GM19193 (cell line): ENCODE measurements around the gene IFNB1.

Experiments used
- POLR2A ChIP-seq: IDR thresholded peaks from 4 replicates; pipeline ENCODE4 v1.6.1; 2011; ENCODE audit not compliant: insufficient read depth, insufficient read length; ENCODE audit errors: extremely low read depth

IFNB1 gene

DNA sequence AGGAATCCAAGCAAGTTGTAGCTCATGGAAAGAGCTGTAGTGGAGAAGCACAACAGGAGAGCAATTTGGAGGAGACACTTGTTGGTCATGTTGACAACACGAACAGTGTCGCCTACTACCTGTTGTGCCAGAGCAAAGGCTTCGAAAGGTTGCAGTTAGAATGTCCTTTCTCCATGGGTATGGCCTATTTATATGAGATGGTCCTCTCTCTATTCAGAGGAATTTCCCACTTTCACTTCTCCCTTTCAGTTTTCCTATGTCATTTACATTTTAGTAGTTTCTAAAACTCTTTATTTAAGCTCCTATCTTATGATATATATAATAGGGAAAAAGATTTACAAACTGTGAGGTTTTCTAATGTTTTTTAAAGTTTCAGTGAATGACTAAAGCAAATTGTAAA lies at the start of gene IFNB1:
TSS of gene IFNB1 (minus strand) at position 162 of the 400 bp plus-strand sequence. CDS start at position 89, 73 bp downstream.
- TF ChIP-seq POLR2A: no peak

DNA sequence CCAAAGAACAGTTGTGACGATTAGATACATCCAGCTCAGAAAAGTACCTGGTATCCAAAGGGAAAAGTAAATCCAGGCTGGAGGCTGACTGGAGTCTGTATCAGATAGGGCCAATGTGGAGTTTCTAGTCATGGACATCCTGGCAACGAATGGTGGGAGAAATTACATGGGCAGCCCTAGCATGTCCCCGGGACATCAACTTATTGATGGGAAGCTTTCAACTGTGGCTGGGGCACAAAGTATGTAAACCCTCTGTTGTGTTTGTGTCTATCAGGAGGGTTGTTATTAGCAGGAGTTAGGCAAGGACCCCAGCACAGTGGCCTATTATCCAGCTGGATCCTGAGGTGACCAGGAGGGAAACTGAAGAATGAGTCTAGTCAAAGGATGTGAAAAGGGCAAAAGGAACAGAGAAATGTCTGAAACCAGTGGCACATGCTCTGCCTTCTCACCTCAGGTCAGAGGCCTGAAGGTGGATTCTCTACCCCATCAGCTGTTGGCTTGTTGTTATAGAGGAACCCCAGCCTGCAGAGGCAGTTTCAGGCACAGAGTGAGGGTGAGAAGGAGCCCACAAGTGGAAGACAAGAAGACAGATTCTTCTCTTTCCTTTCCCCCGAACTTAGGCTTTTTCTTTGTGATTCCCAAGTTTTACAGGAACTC lies 44.0 kb upstream of the IFNB1 start:
- TF ChIP-seq POLR2A: no peak

DNA sequence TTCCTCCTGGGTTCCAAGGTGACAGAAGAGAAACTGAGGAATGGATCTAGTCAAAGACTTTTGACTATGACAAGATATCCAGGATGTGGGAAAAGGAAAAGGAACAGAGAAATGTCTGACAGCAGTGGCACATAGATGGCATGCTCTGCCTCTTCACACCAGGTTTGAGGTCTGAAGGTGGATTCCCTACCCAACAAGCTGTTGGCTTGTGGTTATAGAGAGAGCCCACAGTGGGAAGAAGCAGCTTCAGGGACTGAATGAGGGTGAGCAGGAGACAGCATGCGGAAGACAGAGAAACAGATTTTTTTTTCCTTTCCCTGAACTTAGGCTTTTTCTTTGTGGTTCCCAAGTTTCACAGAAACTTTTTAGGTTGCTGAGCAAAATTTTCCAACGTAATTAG lies 43.3 kb upstream of the IFNB1 start:
- TF ChIP-seq POLR2A: no peak

- TF ChIP-seq POLR2A: no peak
Observed at GRCh38 chr9:21119093-21119770, 41.5 kb upstream of the IFNB1 start.

DNA sequence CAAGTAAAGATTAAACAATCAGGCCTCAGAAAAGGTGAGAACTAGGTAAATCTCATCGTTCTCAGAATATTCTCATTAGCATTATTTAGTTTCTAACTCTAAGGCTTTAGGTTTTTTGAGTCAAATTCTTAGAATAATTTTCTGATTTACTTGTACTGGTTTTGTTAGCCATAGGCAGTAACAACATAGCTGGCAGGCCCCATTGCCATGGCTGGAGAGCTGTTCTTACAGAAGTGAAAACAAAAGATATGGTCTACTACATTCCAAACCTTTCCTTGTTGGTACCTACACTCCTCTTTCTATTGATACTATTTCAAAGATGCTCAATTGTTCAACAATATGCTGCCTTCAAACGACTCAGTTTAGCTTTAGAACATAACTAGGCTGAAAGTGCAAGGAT lies 36.6 kb upstream of the IFNB1 start:
- no peak for TF ChIP-seq POLR2A

DNA sequence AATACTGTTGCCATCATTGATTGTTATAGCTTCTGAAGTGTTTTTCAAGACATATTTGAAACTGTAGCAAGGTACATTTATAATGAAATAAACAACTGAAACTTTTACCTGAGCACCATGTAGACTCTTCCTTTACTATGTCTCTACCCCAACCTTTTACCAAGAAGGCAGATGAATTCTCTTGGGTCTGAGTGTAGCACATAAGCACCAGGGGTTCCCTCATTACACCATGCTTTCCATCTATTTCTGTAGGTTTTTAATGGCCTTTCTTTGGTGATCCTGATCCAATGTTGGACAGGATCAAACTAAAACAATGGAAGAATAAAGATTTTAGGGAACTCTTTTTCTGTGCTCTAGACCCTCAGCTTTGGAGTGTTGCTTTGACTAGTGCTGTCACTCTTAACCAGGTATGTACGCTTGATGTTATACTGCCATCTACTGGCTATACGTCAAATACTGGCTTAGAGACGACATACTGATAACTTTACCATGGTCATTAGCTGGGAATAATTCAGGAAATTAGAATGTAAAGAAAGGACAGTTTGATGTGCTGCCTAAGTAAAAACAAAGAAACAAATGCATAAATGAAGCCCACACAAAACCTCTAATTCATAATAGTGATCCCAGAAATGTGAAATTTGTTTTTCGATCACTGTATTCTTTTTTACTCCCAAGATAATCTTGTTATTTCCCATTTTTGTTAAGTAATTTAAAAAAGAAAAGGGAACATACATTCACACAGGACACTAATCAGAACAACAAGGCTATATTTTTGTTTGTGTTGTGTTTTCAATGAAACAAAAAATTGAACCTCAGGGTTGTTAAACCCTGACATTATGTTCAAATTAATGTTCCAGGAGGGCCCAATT lies 33.2 kb upstream of the IFNB1 start:
- no peak for TF ChIP-seq POLR2A

DNA sequence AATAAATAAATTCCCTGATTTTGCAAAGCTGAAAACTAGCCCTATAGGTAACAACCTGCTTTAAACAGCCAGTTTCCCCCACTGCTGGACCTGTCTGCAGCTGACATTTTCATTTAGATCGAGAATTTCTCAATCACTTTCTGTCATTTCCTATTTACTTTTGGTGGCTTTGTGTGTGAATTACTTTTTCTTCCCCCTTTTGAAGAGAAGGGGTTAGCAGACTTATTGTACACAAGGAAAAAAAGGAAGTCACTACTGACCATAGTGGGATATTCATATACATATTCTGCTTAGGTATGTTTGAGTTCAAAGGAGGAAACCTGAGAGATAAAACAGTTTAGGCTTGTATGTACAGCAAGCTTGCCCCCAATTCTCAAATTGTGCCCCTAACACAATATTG lies 27.0 kb upstream of the IFNB1 start:
- no peak for TF ChIP-seq POLR2A

DNA sequence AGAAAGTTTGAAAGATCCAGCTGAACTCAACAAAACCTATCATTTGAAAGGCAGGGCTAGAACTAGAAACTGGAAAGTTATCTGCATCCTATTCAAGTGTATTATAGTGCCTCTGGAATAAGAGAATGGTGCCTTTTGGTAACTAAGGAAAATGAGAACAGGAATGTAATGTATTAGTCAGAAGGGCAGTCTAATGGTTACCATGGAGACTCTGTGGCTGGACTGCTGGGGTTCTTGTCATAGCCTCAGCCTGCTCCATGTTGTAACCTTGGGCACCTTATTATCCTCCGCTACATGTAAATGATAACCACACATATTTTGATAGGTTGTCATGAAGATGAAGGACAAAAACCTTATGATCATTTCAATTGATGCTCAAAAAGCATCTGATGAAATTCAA lies 24.6 kb upstream of the IFNB1 start:
- no peak for TF ChIP-seq POLR2A

- TF ChIP-seq POLR2A: no peak
Observed at GRCh38 chr9:21097817-21098216, 20.1 kb upstream of the IFNB1 start.

- no peak for TF ChIP-seq POLR2A
Observed at GRCh38 chr9:21096901-21097255, 19.1 kb upstream of the IFNB1 start.

- no peak for TF ChIP-seq POLR2A
Observed at GRCh38 chr9:21096172-21096900, 18.6 kb upstream of the IFNB1 start.

DNA sequence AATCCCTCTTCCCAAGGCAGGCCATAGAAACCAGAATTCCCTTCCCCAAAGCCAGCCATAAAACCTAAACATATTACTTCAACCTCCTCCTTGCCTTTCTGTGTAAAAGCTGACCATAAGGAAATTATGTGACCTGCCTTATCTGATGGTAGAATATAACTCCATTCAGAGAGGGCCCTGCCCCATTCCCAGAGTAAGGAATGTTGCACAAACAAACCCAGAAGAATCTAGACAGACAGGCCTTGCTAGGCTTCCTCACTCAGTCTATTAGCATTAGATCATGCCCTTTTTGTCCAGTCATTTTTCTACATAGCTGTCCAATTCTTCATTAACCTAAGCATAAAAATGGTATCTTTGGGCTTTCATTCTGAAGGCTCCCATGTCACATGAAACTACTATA lies 17.8 kb upstream of the IFNB1 start:
- TF ChIP-seq POLR2A: no peak

DNA sequence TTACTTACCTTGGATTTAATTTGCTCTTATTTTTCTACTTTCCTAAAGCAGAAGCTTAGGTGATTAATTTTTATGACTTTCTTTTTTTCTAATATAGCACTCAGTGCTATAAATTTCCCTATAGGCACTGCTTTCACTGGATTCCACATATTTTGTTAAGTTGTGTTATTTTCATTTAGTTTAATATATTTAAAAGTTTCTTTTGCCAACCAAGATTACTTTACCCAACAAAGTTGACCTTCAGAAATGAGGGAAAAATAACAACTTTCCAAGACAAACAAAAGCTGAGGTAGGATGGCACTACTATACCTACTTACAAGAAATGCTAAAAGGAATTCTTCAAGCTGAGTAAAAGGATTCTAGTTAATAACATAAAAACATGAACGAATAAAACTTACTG lies 8.8 kb upstream of the IFNB1 start:
- no peak for TF ChIP-seq POLR2A

- no peak for TF ChIP-seq POLR2A
Observed at GRCh38 chr9:21085005-21085404, 7.3 kb upstream of the IFNB1 start.

GRCh38 chr9:21084242-21084850 lies 6.6 kb upstream of the IFNB1 start:
- TF ChIP-seq POLR2A: no peak
